Stomach (tissue), 9 donors: ENCODE data around the gene GRM3. TPM values are rescaled to one million over a fixed set of nuclear protein-coding genes. Genes with fewer than 3 reads are reported as not detected.

Experiments
- DNase-seq, 2 donors: peaks; one replicate each; pipeline versions ENCODE4 v3.0.0 to v3.0.0-alpha.2; 2013 to 2019
- H3K27ac ChIP-seq, 5 donors: fragments of 200-600 bp in 4 of 5; sonication (generic) in 4 of 5; one replicate each; pipeline ENCODE4 v1.5.1; 2013 to 2019; ENCODE audit warnings: mild to moderate bottlenecking in 1 of 5, moderate library complexity in 1 of 5
- H3K27me3 ChIP-seq, 3 donors: fragments of 200-600 bp; sonication (generic); one replicate each; pipeline ENCODE4 v1.5.1; 2017 to 2019; ENCODE audit warnings: mixed run types in 1 of 3
- H3K36me3 ChIP-seq, 4 donors: fragments of 200-600 bp; sonication (generic); 1 replicate in 3 of 4; 2 replicates in 1 of 4; pipeline ENCODE4 v1.5.1; 2016 to 2019
- H3K4me1 ChIP-seq, 4 donors: fragments of 200-600 bp; sonication (generic); one replicate each; pipeline ENCODE4 v1.5.1; 2016 to 2019
- H3K4me3 ChIP-seq, 4 donors: fragments of 200-600 bp; sonication (generic) in 3 of 4; one replicate each; pipeline ENCODE4 v1.5.1; 2016 to 2019; ENCODE audit warnings: mild to moderate bottlenecking in 1 of 4
- H3K9me3 ChIP-seq, 4 donors: fragments of 200-600 bp; sonication (generic); one replicate each; pipeline ENCODE4 v1.5.1; 2016 to 2019
- CTCF ChIP-seq, 7 experiments: fragments of 450-650 bp in 4 of 7; fragments of 200-600 bp in 3 of 7; sonication (generic) in 3 of 7; IDR thresholded peaks; one replicate each; pipeline ENCODE4 v1.5.1; 2016 to 2019; ENCODE audit warnings: antibody characterized with exemption in 7 of 7, control low read depth in 2 of 7, mild to moderate bottlenecking in 1 of 7
- EP300 ChIP-seq: sonication (generic); formaldehyde crosslinking; IDR thresholded peaks from one replicate; pipeline ENCODE4 v1.6.1; 2017; ENCODE audit warnings: antibody characterized with exemption
- POLR2A ChIP-seq, 4 donors: fragments of 450-650 bp; IDR thresholded peaks; one replicate each; pipeline ENCODE4 v1.6.1; 2016; ENCODE audit warnings: antibody characterized with exemption in 4 of 4, control low read depth in 2 of 4, mild to moderate bottlenecking in 1 of 4, moderate library complexity in 1 of 4
- POLR2AphosphoS5 ChIP-seq, 3 donors: sonication (generic); formaldehyde crosslinking; IDR thresholded peaks; one replicate each; pipeline ENCODE4 v1.6.1; 2016; ENCODE audit warnings: antibody characterized with exemption in 3 of 3
- WGBS, 5 donors: extraction: QIAGEN DNeasy Blood & Tissue Kit in 3 of 5; methylation state at CpG; one replicate each; pipeline versions ENCODE4 v1.1.5 to v1.1.7; 2013 to 2018; 5-methylcytosine and 5-hydroxymethylcytosine counted together
- intact Hi-C: fragments of 100-400 bp; cut with DNase I; formaldehyde crosslinking; loops from one replicate; pipeline ENCODE4 v1.15.1; 2023; ENCODE audit warnings: low total_unique reads
- polyA plus RNA-seq, 3 donors: library from polyadenylated mRNA; stranded (reverse); fragments of 200-250 nt; gene quantifications; one replicate each; pipeline ENCODE4 v1.2.3, GENCODE V29; 2013
- total RNA-seq, 5 donors: library from RNA; depleted of rRNA; stranded (reverse); fragments of >200 nt; gene quantifications; one replicate each; pipeline versions ENCODE4 v1.1.0 to v1.2.3, GENCODE V29; 2014 to 2016
- donor health status: healthy with polysubstance abuse.
- donor health status: Bipolar disorder and iron deficiency.
- donor health status: healthy.

The GRM3 gene
- total and polyA plus RNA-seq, 8 donors, result 0.55 TPM; not detected in 7

GRCh38 chr7:86863452-86863851 is 219.7 kb downstream of the GRM3 start:
- intact Hi-C loops, result no loop called here
- Histone ChIP-seq H3K4me1 (no peaks in the 10 kb centered on the region), H3K9me3 (no peaks in the 10 kb centered on the region), H3K36me3 (no peaks in the 10 kb centered on the region), H3K27ac (no peak overlapping the region), H3K4me3 (no peak overlapping the region), H3K27me3 (no peaks in the 10 kb centered on the region)
- DNase-seq, result no peak
- 78 to 91% (median 88%) methylated on average over 2 of the region's 2 CpGs for WGBS, 5 donors
- TF ChIP-seq EP300, result no peak
- TF ChIP-seq POLR2A (IDR thresholded peaks at IDR 0.05), result no peak
- TF ChIP-seq POLR2AphosphoS5 (IDR thresholded peaks at IDR 0.05), result no peak
- TF ChIP-seq CTCF (IDR thresholded peaks at IDR 0.05), result no peak

- Histone ChIP-seq H3K4me1 (no peaks in the 10 kb centered on the region), H3K4me3 (no peak overlapping the region), H3K36me3 (no peaks in the 10 kb centered on the region), H3K9me3 (no peaks in the 10 kb centered on the region), H3K27ac (no peak overlapping the region), H3K27me3 (no peaks in the 10 kb centered on the region)
- intact Hi-C loops, result no loop called here
- TF ChIP-seq EP300 (no peak), POLR2AphosphoS5 (IDR thresholded peaks at IDR 0.05) (no peak)
- 61 to 72% (median 63%) methylated on average over 5 of the region's 5 CpGs for WGBS, 5 donors
- no peak for DNase-seq
Measured at GRCh38 chr7:86867163-86867762, 223.6 kb downstream of the GRM3 start.

- no peaks in the 10 kb centered on the region for H3K36me3 ChIP-seq
- peaks cover 0 to 11% (median 0%) of the 10 kb centered on the region in 4 donors for H3K9me3 ChIP-seq
- no peak overlapping the region for H3K4me3 ChIP-seq
- no peaks in the 10 kb centered on the region for H3K27me3 ChIP-seq
- no peaks in the 10 kb centered on the region for H3K4me1 ChIP-seq
- TF ChIP-seq POLR2AphosphoS5 (IDR thresholded peaks at IDR 0.05) (no peak), CTCF (IDR thresholded peaks at IDR 0.05) (no peak), POLR2A (IDR thresholded peaks at IDR 0.05) (no peak), EP300 (no peak)
- H3K27ac ChIP-seq, result no peak overlapping the region
- intact Hi-C loops, result no loop called here
- no peak for DNase-seq
Measured at GRCh38 chr7:86876146-86876545, 232.4 kb downstream of the GRM3 start.

- no peak for DNase-seq
- no peaks in the 10 kb centered on the region for H3K36me3 ChIP-seq
- no peak overlapping the region for H3K4me3 ChIP-seq
- no peaks in the 10 kb centered on the region for H3K9me3 ChIP-seq
- H3K27ac ChIP-seq, result no peak overlapping the region
- intact Hi-C loops, result no loop called here
- H3K4me1 ChIP-seq, result no peaks in the 10 kb centered on the region
- WGBS, 5 donors, result 69 to 88% (median 71%) methylated on average over 2 of the region's 2 CpGs
- TF ChIP-seq EP300 (no peak), CTCF (IDR thresholded peaks at IDR 0.05) (no peak), POLR2A (IDR thresholded peaks at IDR 0.05) (no peak), POLR2AphosphoS5 (IDR thresholded peaks at IDR 0.05) (no peak)
- H3K27me3 ChIP-seq, result no peaks in the 10 kb centered on the region
Measured at GRCh38 chr7:86884152-86884551, 240.4 kb downstream of the GRM3 start.

GRCh38 chr7:86889501-86889900 is 245.8 kb downstream of the GRM3 start:
- DNase-seq, result no peak
- TF ChIP-seq POLR2A (IDR thresholded peaks at IDR 0.05) (no peak), CTCF (IDR thresholded peaks at IDR 0.05) (no peak), EP300 (no peak), POLR2AphosphoS5 (IDR thresholded peaks at IDR 0.05) (no peak)
- WGBS, 5 donors, result 73 to 78% (median 76%) methylated on average over 3 of the region's 3 CpGs
- Histone ChIP-seq H3K27me3 (no peaks in the 10 kb centered on the region), H3K9me3 (no peaks in the 10 kb centered on the region), H3K4me1 (no peaks in the 10 kb centered on the region), H3K4me3 (no peak overlapping the region), H3K36me3 (no peaks in the 10 kb centered on the region), H3K27ac (no peak overlapping the region)
- intact Hi-C loops, result no loop called here
